Lower lobe of right lung (tissue), 2 donors: ENCODE results near the gene LRRC3C. TPM values are rescaled to one million over a fixed set of nuclear protein-coding genes. Genes with fewer than 3 reads are reported as not detected.

Source experiments
- ATAC-seq, 2 donors: fragments of 200-7000 bp; cut with Tn5 transposase; one replicate each; pipeline ENCODE4 v1.9.1; 2020 to 2022; ENCODE audit warnings: mild to moderate bottlenecking in 2 of 2, moderate library complexity in 2 of 2
- DNase-seq: peaks from one replicate; pipeline ENCODE4 v3.0.0-alpha.2; 2020
- H3K27ac ChIP-seq: fragments of 200-600 bp; one replicate; pipeline ENCODE4 v1.8.0; 2022
- H3K27me3 ChIP-seq: fragments of 200-600 bp; one replicate; pipeline ENCODE4 v1.8.0; 2022; ENCODE audit warnings: low read depth
- H3K36me3 ChIP-seq: fragments of 200-600 bp; one replicate; pipeline ENCODE4 v1.8.0; 2022; ENCODE audit warnings: mild to moderate bottlenecking
- H3K4me1 ChIP-seq: fragments of 200-600 bp; one replicate; pipeline ENCODE4 v1.8.0; 2022
- H3K4me3 ChIP-seq: fragments of 200-600 bp; one replicate; pipeline ENCODE4 v1.8.0; 2022; ENCODE audit warnings: mild to moderate bottlenecking
- H3K9me3 ChIP-seq: fragments of 200-600 bp; one replicate; pipeline ENCODE4 v1.8.0; 2022
- intact Hi-C: fragments of 100-400 bp; cut with DNase I; formaldehyde crosslinking; loops from one replicate; pipeline ENCODE4 v1.11.0; 2022
- total RNA-seq: library from RNA; stranded (reverse); fragmentation: NEBNext Ultra II Directional; extraction: Animal tissue kit (Norgen Biotek cat#: 25700); gene quantifications from one replicate; pipeline ENCODE4 v1.2.1, GENCODE V29; 2021
- TF ChIP-seq, protein P1 (sequence below): fragments of 200-600 bp; IDR thresholded peaks from one replicate; pipeline ENCODE4 v1.8.0; 2022; ENCODE audit warnings: antibody characterized with exemption, mild to moderate bottlenecking
- donor health status: DM: no; HTN: yes; CAD: no; lungs with severe emphysema.

LRRC3C gene
- total RNA-seq, 1 donor from 2014 or later = not detected

DNA sequence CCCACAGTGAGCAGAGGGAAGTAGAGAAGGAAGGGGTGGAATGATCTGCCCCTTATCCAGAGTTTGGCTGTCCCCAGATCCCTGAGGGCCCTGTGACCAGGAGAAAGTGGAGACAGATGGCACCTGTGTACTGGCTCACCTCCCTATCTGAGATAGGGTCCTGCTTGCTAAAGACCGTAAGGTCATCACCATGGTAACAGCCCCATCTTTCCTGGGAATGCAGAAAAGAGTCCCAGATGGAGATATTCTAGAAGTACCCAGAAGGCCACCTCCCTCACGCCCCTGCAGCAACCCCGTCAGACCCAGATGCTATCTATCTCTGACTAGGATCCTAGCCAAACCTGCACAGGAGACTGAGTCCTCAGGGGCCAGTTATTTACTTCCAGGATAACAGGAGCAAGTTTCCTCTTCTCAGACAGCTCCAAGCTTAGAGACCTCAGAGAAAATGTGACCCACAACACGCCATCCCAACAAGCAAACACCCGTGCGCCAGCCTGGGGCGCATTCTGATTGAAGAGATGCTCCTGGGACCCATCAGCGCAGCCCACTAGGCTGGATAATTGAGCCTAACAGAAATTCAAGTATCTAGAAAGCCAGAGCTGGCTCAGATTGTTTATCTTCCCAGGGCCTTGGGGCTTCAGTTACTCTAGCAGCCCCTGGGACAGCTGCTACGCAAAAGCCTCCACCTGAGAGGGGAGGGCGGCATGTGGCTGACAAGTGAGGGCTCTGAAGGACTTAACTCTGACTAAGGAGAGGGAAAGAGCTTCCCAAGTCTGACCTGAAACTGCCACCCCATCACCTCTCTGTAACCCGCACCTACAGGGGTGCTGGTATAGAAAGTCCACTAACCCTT is 2.0 kb upstream of the LRRC3C start:
- DNase-seq = no peak
- H3K9me3 ChIP-seq = no peaks in the 10 kb centered on the region
- peak overlapping the region; percentile 96 for H3K27ac ChIP-seq
- TF ChIP-seq, protein P1, sequence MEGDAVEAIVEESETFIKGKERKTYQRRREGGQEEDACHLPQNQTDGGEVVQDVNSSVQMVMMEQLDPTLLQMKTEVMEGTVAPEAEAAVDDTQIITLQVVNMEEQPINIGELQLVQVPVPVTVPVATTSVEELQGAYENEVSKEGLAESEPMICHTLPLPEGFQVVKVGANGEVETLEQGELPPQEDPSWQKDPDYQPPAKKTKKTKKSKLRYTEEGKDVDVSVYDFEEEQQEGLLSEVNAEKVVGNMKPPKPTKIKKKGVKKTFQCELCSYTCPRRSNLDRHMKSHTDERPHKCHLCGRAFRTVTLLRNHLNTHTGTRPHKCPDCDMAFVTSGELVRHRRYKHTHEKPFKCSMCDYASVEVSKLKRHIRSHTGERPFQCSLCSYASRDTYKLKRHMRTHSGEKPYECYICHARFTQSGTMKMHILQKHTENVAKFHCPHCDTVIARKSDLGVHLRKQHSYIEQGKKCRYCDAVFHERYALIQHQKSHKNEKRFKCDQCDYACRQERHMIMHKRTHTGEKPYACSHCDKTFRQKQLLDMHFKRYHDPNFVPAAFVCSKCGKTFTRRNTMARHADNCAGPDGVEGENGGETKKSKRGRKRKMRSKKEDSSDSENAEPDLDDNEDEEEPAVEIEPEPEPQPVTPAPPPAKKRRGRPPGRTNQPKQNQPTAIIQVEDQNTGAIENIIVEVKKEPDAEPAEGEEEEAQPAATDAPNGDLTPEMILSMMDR = no peak
- no peaks in the 10 kb centered on the region for H3K27me3 ChIP-seq
- H3K4me3 ChIP-seq = peak overlapping the region; percentile 87
- H3K4me1 ChIP-seq = peaks cover 54% of the 10 kb centered on the region
- intact Hi-C loops = no loop called here
- no peak for ATAC-seq
- H3K36me3 ChIP-seq = peaks cover 37% of the 10 kb centered on the region

DNA sequence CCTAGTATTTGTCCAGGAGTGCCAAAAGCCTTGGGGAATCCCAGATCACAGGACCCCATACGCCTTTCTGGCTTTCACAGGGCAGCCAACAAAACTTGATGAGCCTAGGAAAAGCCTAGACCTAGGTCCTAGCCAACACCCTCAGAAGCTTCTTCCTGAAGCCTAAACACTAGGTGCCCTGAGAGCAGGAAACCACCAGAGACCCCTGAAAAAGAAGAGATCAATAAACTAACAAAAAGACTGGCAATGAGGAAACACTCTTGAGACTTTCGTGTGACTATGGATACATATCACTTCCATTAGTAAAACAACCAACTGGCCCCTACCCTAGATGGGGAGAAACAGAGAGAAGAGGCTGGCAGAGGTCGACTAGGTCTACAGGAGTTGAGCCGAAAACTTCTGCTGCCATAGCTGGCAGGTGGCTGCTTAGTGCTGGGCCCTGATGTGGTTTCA is 1.4 kb upstream of the LRRC3C start:
- TF ChIP-seq, protein P1 = no peak
- ATAC-seq = no peak

DNA sequence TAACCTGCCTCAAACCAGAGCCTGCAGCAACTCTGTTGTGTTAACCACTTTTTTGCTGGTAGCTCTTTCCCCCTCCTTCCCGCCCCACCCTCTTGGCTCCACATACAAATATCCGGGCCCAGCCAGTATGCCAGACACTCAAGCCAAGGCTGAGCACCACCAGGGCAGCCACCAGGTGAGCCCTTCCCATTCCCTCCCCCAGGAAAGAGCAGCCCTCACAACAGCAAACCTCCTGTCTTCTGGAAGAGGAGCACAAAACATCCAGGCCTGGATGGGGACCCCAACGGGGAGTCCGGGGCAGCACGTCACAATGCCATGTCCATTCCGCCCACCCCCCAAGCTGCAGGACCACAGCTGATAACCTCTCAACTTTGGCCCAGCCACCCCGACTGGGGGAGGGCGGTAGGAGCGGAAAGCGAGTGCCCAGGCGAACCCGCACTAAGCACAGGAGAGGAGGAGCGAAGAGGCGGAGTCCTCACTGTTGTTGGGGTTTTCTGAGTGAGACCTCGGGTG is 888 bp upstream of the LRRC3C start:
- TF ChIP-seq, protein P1 = no peak
- peaks cover 54% of the 10 kb centered on the region for H3K4me1 ChIP-seq
- peak; percentile 51 to 53 for ATAC-seq

More for the DNA sequence above, 1.4 kb upstream of the LRRC3C start:
- no peaks in the 10 kb centered on the region for H3K9me3 ChIP-seq
- DNase-seq = no peak
- peaks cover 54% of the 10 kb centered on the region for H3K4me1 ChIP-seq
- intact Hi-C loops = no loop called here
- peak overlapping the region; percentile 96 for H3K27ac ChIP-seq
- peaks cover 30% of the 10 kb centered on the region for H3K36me3 ChIP-seq
- peak overlapping the region; percentile 87 for H3K4me3 ChIP-seq
- H3K27me3 ChIP-seq = no peaks in the 10 kb centered on the region

DNA sequence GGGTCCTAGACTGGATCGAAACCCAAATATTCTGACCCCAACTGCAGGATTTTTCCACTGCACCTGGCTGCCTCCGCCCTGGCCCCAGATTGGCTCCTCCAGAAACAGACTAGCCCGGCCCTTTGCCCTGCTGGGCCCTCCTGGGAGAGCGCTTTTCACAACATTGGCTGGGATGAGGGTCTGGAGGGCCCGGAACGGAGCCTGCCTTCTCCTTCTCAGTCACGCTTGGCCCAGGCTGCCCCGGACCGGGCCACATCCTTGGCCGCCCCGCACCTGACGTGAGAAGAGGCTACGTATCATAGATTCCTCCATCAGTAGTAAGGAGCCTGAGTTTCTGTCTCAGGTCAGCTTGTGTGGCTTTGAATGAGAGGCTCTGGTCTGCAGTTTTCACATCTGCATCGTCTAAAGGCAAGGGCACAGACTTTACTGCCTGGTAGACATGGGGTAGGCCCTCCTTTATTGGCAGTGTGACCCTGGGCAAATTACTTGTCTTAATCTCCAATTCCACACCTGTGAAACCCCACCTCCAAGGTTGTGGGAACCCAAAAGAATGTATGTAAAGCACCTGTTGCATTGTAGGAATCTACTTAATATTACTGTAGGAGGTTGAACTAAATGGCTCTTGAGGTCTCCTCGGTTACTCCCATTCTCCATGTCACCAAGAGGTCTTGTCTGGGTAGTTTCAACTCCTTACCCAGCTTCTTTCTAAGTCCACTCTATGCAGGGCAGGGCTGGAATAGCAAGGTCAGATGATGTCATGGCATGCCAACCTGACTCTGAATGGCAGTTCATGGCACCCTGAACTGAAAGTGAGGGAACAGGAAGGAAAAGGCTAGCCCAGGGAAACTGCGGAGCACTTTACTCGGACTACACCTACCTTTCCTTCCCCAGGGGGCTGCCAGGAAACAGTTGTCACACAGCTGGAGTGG is 661 bp downstream of the LRRC3C start:
- DNase-seq = peak; percentile 71
- peak overlapping the region; percentile 96 for H3K27ac ChIP-seq
- peak; percentile 67 to 75 for ATAC-seq
- H3K4me1 ChIP-seq = peaks cover 54% of the 10 kb centered on the region
- no peaks in the 10 kb centered on the region for H3K9me3 ChIP-seq
- H3K4me3 ChIP-seq = peak overlapping the region; percentile 87
- peaks cover 10% of the 10 kb centered on the region for H3K36me3 ChIP-seq
- no peaks in the 10 kb centered on the region for H3K27me3 ChIP-seq
- TF ChIP-seq, protein P1 = no peak
- intact Hi-C loops = no loop called here

More for the DNA sequence above, 888 bp upstream of the LRRC3C start:
- intact Hi-C loops = no loop called here
- Histone ChIP-seq H3K9me3 (no peaks in the 10 kb centered on the region), H3K4me3 (peak overlapping the region; percentile 87), H3K27me3 (no peaks in the 10 kb centered on the region), H3K36me3 (peaks cover 25% of the 10 kb centered on the region), H3K27ac (peak overlapping the region; percentile 96)
- DNase-seq = peak; percentile 68
